Loucy (cell line): ENCODE results near the gene EFCC1.

ENCODE experiments used
- H2AFZ ChIP-seq: fragments of 200-600 bp; sonication (generic); 2 replicates; pipeline ENCODE4 v1.6.0; 2016; ENCODE audit warnings: antibody characterized with exemption, mild to moderate bottlenecking, low read length, moderate library complexity
- H3F3A ChIP-seq: fragments of 200-600 bp; 2 replicates; pipeline ENCODE4 v1.6.0; 2016; ENCODE audit warnings: antibody characterized with exemption, low read depth, mild to moderate bottlenecking
- H3K27me3 ChIP-seq: fragments of 200-600 bp; sonication (generic); 2 replicates; pipeline ENCODE4 v1.6.1; 2014; ENCODE audit warnings: low read length, mild to moderate bottlenecking; ENCODE audit not compliant: insufficient read depth, poor library complexity, severe bottlenecking
- H3K36me3 ChIP-seq: fragments of 200-600 bp; sonication (generic); 2 replicates; pipeline ENCODE4 v1.6.1; 2016; ENCODE audit warnings: low read length; ENCODE audit not compliant: insufficient read depth
- H3K4me1 ChIP-seq: fragments of 200-600 bp; sonication (generic); 2 replicates; pipeline ENCODE4 v1.5.1; 2014; ENCODE audit warnings: low read length, mild to moderate bottlenecking; ENCODE audit not compliant: insufficient read depth, poor library complexity, severe bottlenecking
- H3K4me2 ChIP-seq: fragments of 200-600 bp; sonication (generic); 2 replicates; pipeline ENCODE4 v1.6.0; 2014; ENCODE audit warnings: antibody characterized with exemption, low read length, low read depth, mild to moderate bottlenecking; ENCODE audit not compliant: poor library complexity, severe bottlenecking
- H3K4me3 ChIP-seq: fragments of 200-600 bp; sonication (generic); 2 replicates; pipeline ENCODE4 v1.5.1; 2014; ENCODE audit warnings: low read length, mild to moderate bottlenecking, mixed read lengths; ENCODE audit not compliant: poor library complexity, severe bottlenecking
- H3K79me2 ChIP-seq: fragments of 200-600 bp; sonication (generic); 2 replicates; pipeline ENCODE4 v1.6.1; 2014; ENCODE audit warnings: low read length; ENCODE audit not compliant: insufficient read depth
- H3K9ac ChIP-seq: fragments of 200-600 bp; sonication (generic); 2 replicates; pipeline ENCODE4 v1.6.0; 2014; ENCODE audit warnings: mild to moderate bottlenecking, low read depth, low read length, moderate library complexity; ENCODE audit not compliant: poor library complexity, severe bottlenecking
- H3K9me2 ChIP-seq: fragments of 200-600 bp; sonication (generic); replicated peaks from 2 replicates; pipeline ENCODE4 v1.6.1; 2016; ENCODE audit warnings: low read depth, low read length, mixed read lengths
- H3K9me3 ChIP-seq: fragments of 200-600 bp; sonication (generic); 2 replicates; pipeline ENCODE4 v1.6.1; 2014; ENCODE audit warnings: mild to moderate bottlenecking, antibody characterized with exemption, low read length, low read depth; ENCODE audit not compliant: insufficient read depth
- H4K20me1 ChIP-seq: fragments of 200-600 bp; sonication (generic); 2 replicates; pipeline ENCODE4 v1.6.0; 2014; ENCODE audit warnings: antibody characterized with exemption, low read length, mild to moderate bottlenecking; ENCODE audit not compliant: insufficient read depth, poor library complexity, severe bottlenecking
- EZH2phosphoT487 ChIP-seq: fragments of 200-600 bp; IDR thresholded peaks from 2 replicates; pipeline ENCODE4 v1.6.1; 2018; ENCODE audit warnings: antibody characterized with exemption, mild to moderate bottlenecking, moderate library complexity, borderline replicate concordance
- TF ChIP-seq, protein P1 (sequence below): fragments of 200-600 bp; sonication (generic); conservative IDR thresholded peaks from 2 replicates; pipeline ENCODE4 v1.5.1; 2014; ENCODE audit warnings: mild to moderate bottlenecking, antibody characterized with exemption, low read length

EFCC1 gene

DNA sequence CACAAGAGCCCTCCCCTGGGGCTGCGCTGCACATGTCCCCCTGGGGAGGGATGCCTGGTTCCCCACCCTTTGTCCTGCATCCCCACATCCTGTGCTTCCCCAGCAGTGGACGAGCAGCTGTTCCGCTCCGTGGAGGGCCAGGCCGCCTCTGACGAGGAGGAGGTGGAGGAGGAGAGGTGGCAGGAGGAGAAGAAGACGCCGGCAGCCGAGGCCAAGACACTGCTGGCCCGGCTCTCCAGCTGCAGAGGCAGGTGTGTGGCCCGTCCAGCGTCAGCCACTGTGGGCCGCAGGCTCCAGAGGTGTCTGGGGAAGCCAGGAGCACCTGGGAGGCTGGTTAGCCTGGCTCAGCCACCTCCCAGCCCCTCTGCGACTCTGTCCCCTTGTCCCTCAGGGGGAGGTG lies 31.6 kb downstream of the EFCC1 start:
- Histone ChIP-seq H3K36me3 (no peaks in the 10 kb centered on the region), H2AFZ (no peak overlapping the region), H4K20me1 (no peaks in the 10 kb centered on the region), H3K4me2 (no peak overlapping the region), H3K79me2 (no peaks in the 10 kb centered on the region), H3K9me3 (no peaks in the 10 kb centered on the region), H3K9ac (no peak overlapping the region), H3K9me2 (no peaks in the 10 kb centered on the region), H3K27me3 (no peaks in the 10 kb centered on the region), H3K4me3 (no peak overlapping the region), H3F3A (peaks cover 4% of the 10 kb centered on the region; the same call in 1 of the 2 replicates), H3K4me1 (peaks cover 17% of the 10 kb centered on the region)
- TF ChIP-seq EZH2phosphoT487 = no peak
- TF ChIP-seq, protein P1, sequence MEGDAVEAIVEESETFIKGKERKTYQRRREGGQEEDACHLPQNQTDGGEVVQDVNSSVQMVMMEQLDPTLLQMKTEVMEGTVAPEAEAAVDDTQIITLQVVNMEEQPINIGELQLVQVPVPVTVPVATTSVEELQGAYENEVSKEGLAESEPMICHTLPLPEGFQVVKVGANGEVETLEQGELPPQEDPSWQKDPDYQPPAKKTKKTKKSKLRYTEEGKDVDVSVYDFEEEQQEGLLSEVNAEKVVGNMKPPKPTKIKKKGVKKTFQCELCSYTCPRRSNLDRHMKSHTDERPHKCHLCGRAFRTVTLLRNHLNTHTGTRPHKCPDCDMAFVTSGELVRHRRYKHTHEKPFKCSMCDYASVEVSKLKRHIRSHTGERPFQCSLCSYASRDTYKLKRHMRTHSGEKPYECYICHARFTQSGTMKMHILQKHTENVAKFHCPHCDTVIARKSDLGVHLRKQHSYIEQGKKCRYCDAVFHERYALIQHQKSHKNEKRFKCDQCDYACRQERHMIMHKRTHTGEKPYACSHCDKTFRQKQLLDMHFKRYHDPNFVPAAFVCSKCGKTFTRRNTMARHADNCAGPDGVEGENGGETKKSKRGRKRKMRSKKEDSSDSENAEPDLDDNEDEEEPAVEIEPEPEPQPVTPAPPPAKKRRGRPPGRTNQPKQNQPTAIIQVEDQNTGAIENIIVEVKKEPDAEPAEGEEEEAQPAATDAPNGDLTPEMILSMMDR = no peak

DNA sequence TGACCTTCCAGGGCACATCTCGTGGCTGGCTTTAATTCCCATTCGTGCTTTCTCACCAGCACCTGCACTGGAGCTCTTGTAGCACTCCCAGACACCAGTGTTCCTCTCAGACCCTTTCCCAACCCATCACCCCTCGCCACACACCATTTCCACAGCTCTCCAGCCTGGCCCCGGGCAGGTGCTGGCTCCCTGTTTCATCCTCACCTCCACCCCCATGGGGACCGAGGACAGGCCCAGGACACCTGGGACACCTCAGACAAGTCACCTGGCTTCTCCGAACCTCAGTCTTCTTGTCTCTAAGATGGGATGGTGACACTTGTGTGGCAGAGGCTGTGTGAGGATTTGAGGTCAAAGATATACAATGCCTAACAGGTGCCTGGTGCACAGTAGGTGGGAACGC lies 32.0 kb downstream of the EFCC1 start:
- H3K9me3 ChIP-seq = no peaks in the 10 kb centered on the region
- H3F3A ChIP-seq = peaks cover 4% of the 10 kb centered on the region; the same call in 1 of the 2 replicates
- no peaks in the 10 kb centered on the region for H3K36me3 ChIP-seq
- H3K9ac ChIP-seq = no peak overlapping the region
- no peaks in the 10 kb centered on the region for H3K9me2 ChIP-seq
- peaks cover 17% of the 10 kb centered on the region for H3K4me1 ChIP-seq
- no peaks in the 10 kb centered on the region for H3K79me2 ChIP-seq
- H3K4me2 ChIP-seq = no peak overlapping the region
- TF ChIP-seq EZH2phosphoT487 = no peak
- TF ChIP-seq, protein P1 = no peak
- H2AFZ ChIP-seq = no peak overlapping the region
- H4K20me1 ChIP-seq = no peaks in the 10 kb centered on the region
- H3K4me3 ChIP-seq = no peak overlapping the region
- no peaks in the 10 kb centered on the region for H3K27me3 ChIP-seq

DNA sequence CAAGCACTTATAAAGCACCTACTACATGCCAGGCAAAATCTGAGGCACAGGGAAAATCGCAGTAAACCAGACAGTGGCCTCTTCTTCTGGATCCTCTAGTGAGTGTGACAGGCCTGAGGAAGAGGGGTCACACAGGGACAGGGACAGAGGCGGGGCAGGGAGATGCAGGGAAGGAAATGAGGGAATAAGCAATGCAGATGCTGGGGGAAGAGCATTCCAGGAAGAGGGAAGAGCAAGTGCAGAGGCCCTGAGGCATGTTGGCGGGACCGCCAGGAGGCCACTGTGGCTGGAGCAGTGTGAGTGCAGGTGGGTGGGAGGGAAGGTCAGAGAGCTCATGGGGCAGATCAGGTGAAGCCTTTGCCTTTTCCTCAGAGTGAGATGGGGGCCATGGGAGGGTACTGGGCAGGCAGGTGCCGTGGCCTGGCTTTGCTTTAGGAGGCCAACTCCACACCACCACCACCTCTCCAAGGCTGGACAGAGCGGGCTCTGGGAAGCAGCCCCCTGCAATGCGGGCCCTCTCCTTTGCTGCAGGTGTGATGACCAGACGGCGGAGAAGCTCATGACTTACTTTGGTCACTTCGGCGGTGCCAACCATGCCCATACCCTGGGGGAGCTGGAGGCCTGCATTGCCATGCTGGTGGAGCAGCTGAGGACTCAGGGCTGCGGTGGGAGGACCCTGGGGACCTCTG lies 32.7 kb downstream of the EFCC1 start:
- no peaks in the 10 kb centered on the region for H3K36me3 ChIP-seq
- no peak overlapping the region for H3K4me3 ChIP-seq

More for the DNA sequence above, 32.7 kb downstream of the EFCC1 start:
- Histone ChIP-seq H3K4me1 (peaks cover 17% of the 10 kb centered on the region), H3K9me3 (no peaks in the 10 kb centered on the region), H3K27me3 (no peaks in the 10 kb centered on the region), H4K20me1 (no peaks in the 10 kb centered on the region), H3K79me2 (no peaks in the 10 kb centered on the region), H2AFZ (no peak overlapping the region), H3K9ac (no peak overlapping the region), H3K4me2 (no peak overlapping the region), H3K9me2 (no peaks in the 10 kb centered on the region), H3F3A (peaks cover 4% of the 10 kb centered on the region; the same call in 1 of the 2 replicates)
- TF ChIP-seq, protein P1 = no peak
- TF ChIP-seq EZH2phosphoT487 = no peak
